Activated gamma-delta T cell treated with Interleukin-2 at 50 U/mL for 16 hours (primary cell): ENCODE results near the gene CARS1.

ENCODE experiments used
- DNase-seq: peaks from one replicate; pipeline ENCODE4 v3.0.0-alpha.2; 2020

CARS1 gene

GRCh38 chr11:3037040-3037944, 19.9 kb downstream of the CARS1 start:
- DNase-seq = peak; percentile 37

GRCh38 chr11:3036419-3036818, 20.8 kb downstream of the CARS1 start:
- no peak for DNase-seq

GRCh38 chr11:3035333-3035732, 21.9 kb downstream of the CARS1 start:
- DNase-seq = no peak

GRCh38 chr11:3030289-3031070, 26.7 kb downstream of the CARS1 start:
- no peak for DNase-seq

- no peak for DNase-seq
These were observed 28.4 kb downstream of the CARS1 start for GRCh38 chr11:3028813-3029212.

GRCh38 chr11:3026803-3027202, 30.4 kb downstream of the CARS1 start:
- DNase-seq = no peak

GRCh38 chr11:3022982-3023381, 34.2 kb downstream of the CARS1 start:
- DNase-seq = no peak

- DNase-seq = no peak
These were observed 34.8 kb downstream of the CARS1 start for GRCh38 chr11:3022300-3022967.

- peak; percentile 30 for DNase-seq
These were observed 36.1 kb downstream of the CARS1 start for GRCh38 chr11:3021125-3021524.

- no peak for DNase-seq
These were observed 37.2 kb downstream of the CARS1 start for GRCh38 chr11:3020011-3020410.

- no peak for DNase-seq
These were observed 38.6 kb downstream of the CARS1 start for GRCh38 chr11:3018596-3018995.

- no peak for DNase-seq
These were observed 40.4 kb downstream of the CARS1 start for GRCh38 chr11:3016861-3017260.

- DNase-seq = no peak
These were observed 41.4 kb downstream of the CARS1 start for GRCh38 chr11:3015796-3016195.

GRCh38 chr11:3014943-3015342, 42.3 kb downstream of the CARS1 start:
- no peak for DNase-seq

- DNase-seq = peak; percentile 82
These were observed 42.9 kb downstream of the CARS1 start for GRCh38 chr11:3014057-3014938.

GRCh38 chr11:3011891-3012885, 45.0 kb downstream of the CARS1 start:
- DNase-seq = no peak

GRCh38 chr11:3010521-3011275, 46.5 kb downstream of the CARS1 start:
- DNase-seq = no peak

- DNase-seq = no peak
These were observed 47.2 kb downstream of the CARS1 start for GRCh38 chr11:3010004-3010403.

- DNase-seq = no peak
These were observed 47.7 kb downstream of the CARS1 start for GRCh38 chr11:3009481-3009880.

- DNase-seq = no peak
These were observed 48.4 kb downstream of the CARS1 start for GRCh38 chr11:3008746-3009336.
